Loucy (cell line): ENCODE measurements around the gene MAP3K6.

Source experiments
- H2AFZ ChIP-seq: fragments of 200-600 bp; sonication (generic); 2 replicates; pipeline ENCODE4 v1.6.0; 2016; ENCODE audit warnings: antibody characterized with exemption, mild to moderate bottlenecking, low read length, moderate library complexity
- H3F3A ChIP-seq: fragments of 200-600 bp; 2 replicates; pipeline ENCODE4 v1.6.0; 2016; ENCODE audit warnings: antibody characterized with exemption, low read depth, mild to moderate bottlenecking
- H3K27me3 ChIP-seq: fragments of 200-600 bp; sonication (generic); 2 replicates; pipeline ENCODE4 v1.6.1; 2014; ENCODE audit warnings: low read length, mild to moderate bottlenecking; ENCODE audit not compliant: insufficient read depth, poor library complexity, severe bottlenecking
- H3K36me3 ChIP-seq: fragments of 200-600 bp; sonication (generic); 2 replicates; pipeline ENCODE4 v1.6.1; 2016; ENCODE audit warnings: low read length; ENCODE audit not compliant: insufficient read depth
- H3K4me1 ChIP-seq: fragments of 200-600 bp; sonication (generic); 2 replicates; pipeline ENCODE4 v1.5.1; 2014; ENCODE audit warnings: low read length, mild to moderate bottlenecking; ENCODE audit not compliant: insufficient read depth, poor library complexity, severe bottlenecking
- H3K4me2 ChIP-seq: fragments of 200-600 bp; sonication (generic); 2 replicates; pipeline ENCODE4 v1.6.0; 2014; ENCODE audit warnings: antibody characterized with exemption, low read length, low read depth, mild to moderate bottlenecking; ENCODE audit not compliant: poor library complexity, severe bottlenecking
- H3K4me3 ChIP-seq: fragments of 200-600 bp; sonication (generic); 2 replicates; pipeline ENCODE4 v1.5.1; 2014; ENCODE audit warnings: low read length, mild to moderate bottlenecking, mixed read lengths; ENCODE audit not compliant: poor library complexity, severe bottlenecking
- H3K79me2 ChIP-seq: fragments of 200-600 bp; sonication (generic); 2 replicates; pipeline ENCODE4 v1.6.1; 2014; ENCODE audit warnings: low read length; ENCODE audit not compliant: insufficient read depth
- H3K9ac ChIP-seq: fragments of 200-600 bp; sonication (generic); 2 replicates; pipeline ENCODE4 v1.6.0; 2014; ENCODE audit warnings: mild to moderate bottlenecking, low read depth, low read length, moderate library complexity; ENCODE audit not compliant: poor library complexity, severe bottlenecking
- H3K9me2 ChIP-seq: fragments of 200-600 bp; sonication (generic); replicated peaks from 2 replicates; pipeline ENCODE4 v1.6.1; 2016; ENCODE audit warnings: low read depth, low read length, mixed read lengths
- H3K9me3 ChIP-seq: fragments of 200-600 bp; sonication (generic); 2 replicates; pipeline ENCODE4 v1.6.1; 2014; ENCODE audit warnings: mild to moderate bottlenecking, antibody characterized with exemption, low read length, low read depth; ENCODE audit not compliant: insufficient read depth
- H4K20me1 ChIP-seq: fragments of 200-600 bp; sonication (generic); 2 replicates; pipeline ENCODE4 v1.6.0; 2014; ENCODE audit warnings: antibody characterized with exemption, low read length, mild to moderate bottlenecking; ENCODE audit not compliant: insufficient read depth, poor library complexity, severe bottlenecking
- EZH2phosphoT487 ChIP-seq: fragments of 200-600 bp; IDR thresholded peaks from 2 replicates; pipeline ENCODE4 v1.6.1; 2018; ENCODE audit warnings: antibody characterized with exemption, mild to moderate bottlenecking, moderate library complexity, borderline replicate concordance
- TF ChIP-seq, protein P1 (sequence below): fragments of 200-600 bp; sonication (generic); conservative IDR thresholded peaks from 2 replicates; pipeline ENCODE4 v1.5.1; 2014; ENCODE audit warnings: mild to moderate bottlenecking, antibody characterized with exemption, low read length

The MAP3K6 gene

DNA sequence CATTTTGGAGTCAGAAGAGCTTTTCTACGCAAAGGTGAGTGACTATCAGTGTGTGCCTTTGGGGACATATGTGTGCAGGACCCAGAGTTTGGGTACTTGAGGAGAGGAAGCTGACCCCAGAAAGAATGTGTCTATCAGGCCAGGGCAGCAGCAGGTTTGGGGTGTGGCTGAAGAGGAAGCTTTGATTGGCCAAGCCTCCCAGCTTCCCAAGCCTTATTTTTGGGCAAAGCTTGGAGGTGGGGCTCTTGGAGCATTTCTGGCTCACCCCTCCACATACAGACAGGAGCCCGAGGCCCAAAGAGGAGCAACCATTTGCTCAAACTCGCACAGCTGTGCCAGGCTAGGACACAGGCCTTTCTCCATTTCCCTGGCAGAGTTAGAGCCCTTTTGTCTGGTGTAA is 30.3 kb upstream of the MAP3K6 start:
- TF ChIP-seq EZH2phosphoT487, result no peak
- TF ChIP-seq, protein P1, sequence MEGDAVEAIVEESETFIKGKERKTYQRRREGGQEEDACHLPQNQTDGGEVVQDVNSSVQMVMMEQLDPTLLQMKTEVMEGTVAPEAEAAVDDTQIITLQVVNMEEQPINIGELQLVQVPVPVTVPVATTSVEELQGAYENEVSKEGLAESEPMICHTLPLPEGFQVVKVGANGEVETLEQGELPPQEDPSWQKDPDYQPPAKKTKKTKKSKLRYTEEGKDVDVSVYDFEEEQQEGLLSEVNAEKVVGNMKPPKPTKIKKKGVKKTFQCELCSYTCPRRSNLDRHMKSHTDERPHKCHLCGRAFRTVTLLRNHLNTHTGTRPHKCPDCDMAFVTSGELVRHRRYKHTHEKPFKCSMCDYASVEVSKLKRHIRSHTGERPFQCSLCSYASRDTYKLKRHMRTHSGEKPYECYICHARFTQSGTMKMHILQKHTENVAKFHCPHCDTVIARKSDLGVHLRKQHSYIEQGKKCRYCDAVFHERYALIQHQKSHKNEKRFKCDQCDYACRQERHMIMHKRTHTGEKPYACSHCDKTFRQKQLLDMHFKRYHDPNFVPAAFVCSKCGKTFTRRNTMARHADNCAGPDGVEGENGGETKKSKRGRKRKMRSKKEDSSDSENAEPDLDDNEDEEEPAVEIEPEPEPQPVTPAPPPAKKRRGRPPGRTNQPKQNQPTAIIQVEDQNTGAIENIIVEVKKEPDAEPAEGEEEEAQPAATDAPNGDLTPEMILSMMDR, result no peak
- H3K4me3 ChIP-seq, result no peak overlapping the region
- H3K4me2 ChIP-seq, result no peak overlapping the region
- H3K4me1 ChIP-seq, result peaks cover 20% of the 10 kb centered on the region
- H3K9me3 ChIP-seq, result no peaks in the 10 kb centered on the region
- no peaks in the 10 kb centered on the region for H3F3A ChIP-seq
- no peaks in the 10 kb centered on the region for H4K20me1 ChIP-seq
- no peaks in the 10 kb centered on the region for H3K36me3 ChIP-seq
- H3K79me2 ChIP-seq, result no peaks in the 10 kb centered on the region
- H3K9me2 ChIP-seq, result no peaks in the 10 kb centered on the region
- H3K9ac ChIP-seq, result no peak overlapping the region
- no peaks in the 10 kb centered on the region for H3K27me3 ChIP-seq
- H2AFZ ChIP-seq, result no peak overlapping the region

DNA sequence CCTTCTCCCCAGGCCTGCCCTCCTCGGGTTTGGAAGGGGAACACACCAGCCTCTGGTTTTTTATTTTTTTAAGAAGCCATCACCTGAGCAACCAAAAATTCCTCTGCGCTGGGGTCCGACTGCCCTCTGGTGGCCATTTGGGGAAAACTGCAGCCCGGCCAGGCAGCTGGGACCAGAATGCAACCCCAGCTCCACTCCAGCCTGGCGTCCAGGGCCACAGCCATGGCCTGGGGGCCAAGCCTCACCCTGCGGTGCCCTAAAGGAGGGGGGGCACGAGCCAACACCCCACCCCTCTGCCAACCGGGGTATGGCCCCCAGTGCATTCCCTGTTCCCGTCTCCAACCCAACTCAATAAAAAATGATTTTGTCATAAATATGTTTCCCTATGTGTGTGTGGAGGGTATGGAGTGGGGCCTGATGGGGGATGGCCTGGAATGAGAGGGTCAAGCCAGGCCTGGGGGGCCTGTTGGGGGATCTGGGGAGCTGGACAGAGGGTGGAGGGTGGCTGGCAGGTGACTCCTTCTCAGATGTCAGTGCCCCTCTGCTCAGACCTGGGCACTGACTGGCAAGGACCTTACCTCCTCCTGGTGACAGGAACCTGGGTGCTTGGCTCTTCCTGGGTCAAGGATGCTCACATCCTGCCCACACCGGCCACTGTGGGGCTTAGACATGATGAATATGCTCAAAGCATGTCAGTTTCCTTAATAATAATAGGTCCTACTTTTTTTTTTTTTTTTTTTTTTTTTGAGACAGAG is 28.9 kb upstream of the MAP3K6 start:
- Histone ChIP-seq H3K4me3 (no peak overlapping the region), H3K9me2 (no peaks in the 10 kb centered on the region), H3F3A (no peaks in the 10 kb centered on the region), H3K36me3 (no peaks in the 10 kb centered on the region), H3K4me2 (no peak overlapping the region), H4K20me1 (no peaks in the 10 kb centered on the region), H3K4me1 (peaks cover 11% of the 10 kb centered on the region), H3K79me2 (no peaks in the 10 kb centered on the region), H3K9ac (no peak overlapping the region), H3K27me3 (no peaks in the 10 kb centered on the region), H3K9me3 (no peaks in the 10 kb centered on the region), H2AFZ (0 out of 2 replicates have a peak overlapping the region, but pooled peaks have one; percentile 55)
- no peak for TF ChIP-seq EZH2phosphoT487
- TF ChIP-seq, protein P1, result peak; percentile 96

DNA sequence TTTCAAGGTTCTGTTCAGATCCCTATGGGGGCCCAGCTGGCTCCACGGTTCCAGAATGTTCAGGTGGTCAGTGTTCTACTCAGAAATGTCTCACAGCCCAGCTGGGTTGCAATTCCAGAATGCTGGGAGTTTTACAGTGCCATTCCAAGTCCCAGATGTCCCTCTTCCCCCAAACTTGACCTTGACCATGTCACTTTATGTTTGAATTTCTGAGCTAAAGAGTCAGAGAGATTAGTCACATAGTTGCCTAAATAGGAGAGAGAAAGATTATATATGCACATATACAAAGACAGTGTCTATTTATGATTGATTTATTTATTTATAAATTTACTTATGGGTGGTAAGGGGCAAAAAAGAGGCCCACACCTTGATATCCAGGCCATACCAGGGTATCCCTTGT is 28.2 kb upstream of the MAP3K6 start:
- H3K4me1 ChIP-seq, result peaks cover 11% of the 10 kb centered on the region
- H3K9me3 ChIP-seq, result no peaks in the 10 kb centered on the region
- H3K36me3 ChIP-seq, result no peaks in the 10 kb centered on the region
- H2AFZ ChIP-seq, result no peak overlapping the region
- H3K9me2 ChIP-seq, result no peaks in the 10 kb centered on the region
- no peaks in the 10 kb centered on the region for H3F3A ChIP-seq
- H3K4me2 ChIP-seq, result no peak overlapping the region
- H3K27me3 ChIP-seq, result no peaks in the 10 kb centered on the region
- no peaks in the 10 kb centered on the region for H3K79me2 ChIP-seq
- H3K9ac ChIP-seq, result no peak overlapping the region
- no peaks in the 10 kb centered on the region for H4K20me1 ChIP-seq
- no peak for TF ChIP-seq EZH2phosphoT487
- TF ChIP-seq, protein P1, result no peak
- no peak overlapping the region for H3K4me3 ChIP-seq
